PFSK-1 (cell line): Measurements from ENCODE around the gene SMIM29.

Experiments
- POLR2AphosphoS5 ChIP-seq: IDR thresholded peaks from 2 replicates; pipeline ENCODE4 v1.6.1; 2012; ENCODE audit warnings: low read depth, mild to moderate bottlenecking, control low read depth, low read length, moderate library complexity
- SIN3A ChIP-seq: IDR thresholded peaks from 2 replicates; pipeline ENCODE4 v1.6.1; 2012; ENCODE audit warnings: mild to moderate bottlenecking, low read length, moderate library complexity, borderline replicate concordance; ENCODE audit not compliant: insufficient read depth
- TAF1 ChIP-seq: IDR thresholded peaks from 2 replicates; pipeline ENCODE4 v1.6.1; 2012; ENCODE audit warnings: low read length, control low read depth, borderline replicate concordance; ENCODE audit not compliant: insufficient read depth
- TF ChIP-seq, protein P1 (sequence below), 2 experiments: IDR thresholded peaks; 2 replicates each; pipeline versions ENCODE4 v1.6.1 to v1.8.0; 2011 to 2012; ENCODE audit warnings: low read depth in 2 of 2, low read length in 2 of 2, control low read depth in 1 of 2, inconsistent platforms in 1 of 2, mild to moderate bottlenecking in 1 of 2, moderate library complexity in 1 of 2; ENCODE audit not compliant: insufficient read depth in 1 of 2

DNA sequence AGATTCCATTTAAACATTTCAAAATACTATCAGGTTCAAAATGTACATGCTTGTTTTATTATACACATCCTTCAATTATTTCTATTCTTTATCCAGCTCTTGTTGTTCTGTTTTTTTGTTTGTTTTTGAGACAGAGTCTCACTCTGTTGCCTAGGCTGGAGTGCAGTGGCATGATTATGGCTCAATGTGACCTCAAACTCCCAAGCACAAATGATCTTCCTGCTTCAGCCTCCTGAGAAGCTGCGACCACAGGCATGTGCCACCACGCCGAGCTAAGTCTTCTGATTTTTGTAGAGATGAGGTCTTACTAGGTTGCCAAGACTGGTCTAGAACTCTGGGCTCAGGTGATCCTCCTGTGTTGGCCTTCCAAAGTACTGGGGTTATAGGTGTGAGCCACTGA lies 44.1 kb upstream of the SMIM29 start:
- TF ChIP-seq POLR2AphosphoS5: no peak
- no peak for TF ChIP-seq TAF1
- TF ChIP-seq, protein P1, sequence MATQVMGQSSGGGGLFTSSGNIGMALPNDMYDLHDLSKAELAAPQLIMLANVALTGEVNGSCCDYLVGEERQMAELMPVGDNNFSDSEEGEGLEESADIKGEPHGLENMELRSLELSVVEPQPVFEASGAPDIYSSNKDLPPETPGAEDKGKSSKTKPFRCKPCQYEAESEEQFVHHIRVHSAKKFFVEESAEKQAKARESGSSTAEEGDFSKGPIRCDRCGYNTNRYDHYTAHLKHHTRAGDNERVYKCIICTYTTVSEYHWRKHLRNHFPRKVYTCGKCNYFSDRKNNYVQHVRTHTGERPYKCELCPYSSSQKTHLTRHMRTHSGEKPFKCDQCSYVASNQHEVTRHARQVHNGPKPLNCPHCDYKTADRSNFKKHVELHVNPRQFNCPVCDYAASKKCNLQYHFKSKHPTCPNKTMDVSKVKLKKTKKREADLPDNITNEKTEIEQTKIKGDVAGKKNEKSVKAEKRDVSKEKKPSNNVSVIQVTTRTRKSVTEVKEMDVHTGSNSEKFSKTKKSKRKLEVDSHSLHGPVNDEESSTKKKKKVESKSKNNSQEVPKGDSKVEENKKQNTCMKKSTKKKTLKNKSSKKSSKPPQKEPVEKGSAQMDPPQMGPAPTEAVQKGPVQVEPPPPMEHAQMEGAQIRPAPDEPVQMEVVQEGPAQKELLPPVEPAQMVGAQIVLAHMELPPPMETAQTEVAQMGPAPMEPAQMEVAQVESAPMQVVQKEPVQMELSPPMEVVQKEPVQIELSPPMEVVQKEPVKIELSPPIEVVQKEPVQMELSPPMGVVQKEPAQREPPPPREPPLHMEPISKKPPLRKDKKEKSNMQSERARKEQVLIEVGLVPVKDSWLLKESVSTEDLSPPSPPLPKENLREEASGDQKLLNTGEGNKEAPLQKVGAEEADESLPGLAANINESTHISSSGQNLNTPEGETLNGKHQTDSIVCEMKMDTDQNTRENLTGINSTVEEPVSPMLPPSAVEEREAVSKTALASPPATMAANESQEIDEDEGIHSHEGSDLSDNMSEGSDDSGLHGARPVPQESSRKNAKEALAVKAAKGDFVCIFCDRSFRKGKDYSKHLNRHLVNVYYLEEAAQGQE (IDR thresholded peaks at IDR 0.05; ENCODE audit: insufficient read depth in 1 of 2, low read depth in 2 of 2, low read length in 2 of 2): no peak
- TF ChIP-seq SIN3A: no peak
